Measurements from ENCODE around the gene GALM. TPM values are rescaled to one million over a fixed set of nuclear protein-coding genes. Genes with fewer than 3 reads are reported as not detected.

The GALM gene
- total and polyA plus RNA-seq, 4 donors: 20.5 to 32.8 (median 26.1) TPM

DNA sequence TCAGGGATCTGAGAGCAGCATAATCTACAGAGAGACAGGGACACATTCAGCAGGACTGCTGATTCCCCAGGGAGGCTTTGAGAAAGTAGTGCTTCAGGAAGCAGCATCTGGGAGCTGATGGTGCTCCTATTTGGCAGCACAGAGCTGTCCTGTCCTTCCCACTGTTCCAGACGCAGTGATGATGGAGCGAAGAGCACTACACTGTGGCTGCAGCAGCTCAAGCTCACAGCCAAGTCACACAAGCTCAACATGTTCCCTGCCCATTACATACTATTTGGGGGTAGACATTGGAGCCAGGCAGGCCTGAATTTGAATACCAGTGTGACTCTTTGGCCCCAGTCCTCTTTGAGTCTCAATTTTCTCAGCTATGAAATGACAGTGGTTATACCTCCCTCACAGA, 15.2 kb upstream of the GALM start:
- Histone ChIP-seq H3K9ac (ENCODE audit: low read depth in 1 of 2, low read length in 2 of 2) (no peak overlapping the region), H3K36me3 (ENCODE audit: control insufficient read depth in 4 of 4, insufficient read depth in 3 of 4, low read depth in 1 of 4, low read length in 3 of 4) (no peaks in the 10 kb centered on the region), H3K4me1 (ENCODE audit: control insufficient read depth in 4 of 4, insufficient read depth in 4 of 4, low read length in 3 of 4) (no peaks in the 10 kb centered on the region), H3K4me3 (ENCODE audit: low read depth in 1 of 3, low read length in 3 of 3) (no peak overlapping the region), H3K9me3 (ENCODE audit: control insufficient read depth in 4 of 4, low read length in 3 of 4) (no peaks in the 10 kb centered on the region), H3K27me3 (ENCODE audit: control insufficient read depth in 4 of 4, insufficient read depth in 4 of 4, low read length in 3 of 4) (no peaks in the 10 kb centered on the region), H3K27ac (ENCODE audit: low read depth in 1 of 2, low read length in 2 of 2) (no peak overlapping the region)
- WGBS: 98% methylated on average over 2 of the region's 2 CpGs
- TF ChIP-seq HNF4A (conservative IDR thresholded peaks at IDR 0.05) (no peak), FOXA1 (IDR thresholded peaks at IDR 0.05) (no peak), HNF4G (IDR thresholded peaks at IDR 0.05) (no peak), SP1 (IDR thresholded peaks at IDR 0.05) (no peak), NR2F2 (IDR thresholded peaks at IDR 0.05) (no peak), FOXA2 (IDR thresholded peaks at IDR 0.05) (no peak)
- TF ChIP-seq, protein P1, sequence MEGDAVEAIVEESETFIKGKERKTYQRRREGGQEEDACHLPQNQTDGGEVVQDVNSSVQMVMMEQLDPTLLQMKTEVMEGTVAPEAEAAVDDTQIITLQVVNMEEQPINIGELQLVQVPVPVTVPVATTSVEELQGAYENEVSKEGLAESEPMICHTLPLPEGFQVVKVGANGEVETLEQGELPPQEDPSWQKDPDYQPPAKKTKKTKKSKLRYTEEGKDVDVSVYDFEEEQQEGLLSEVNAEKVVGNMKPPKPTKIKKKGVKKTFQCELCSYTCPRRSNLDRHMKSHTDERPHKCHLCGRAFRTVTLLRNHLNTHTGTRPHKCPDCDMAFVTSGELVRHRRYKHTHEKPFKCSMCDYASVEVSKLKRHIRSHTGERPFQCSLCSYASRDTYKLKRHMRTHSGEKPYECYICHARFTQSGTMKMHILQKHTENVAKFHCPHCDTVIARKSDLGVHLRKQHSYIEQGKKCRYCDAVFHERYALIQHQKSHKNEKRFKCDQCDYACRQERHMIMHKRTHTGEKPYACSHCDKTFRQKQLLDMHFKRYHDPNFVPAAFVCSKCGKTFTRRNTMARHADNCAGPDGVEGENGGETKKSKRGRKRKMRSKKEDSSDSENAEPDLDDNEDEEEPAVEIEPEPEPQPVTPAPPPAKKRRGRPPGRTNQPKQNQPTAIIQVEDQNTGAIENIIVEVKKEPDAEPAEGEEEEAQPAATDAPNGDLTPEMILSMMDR (IDR thresholded peaks at IDR 0.05; ENCODE audit: low read depth, low read length, missing input control): no peak
- TF ChIP-seq, protein P2, sequence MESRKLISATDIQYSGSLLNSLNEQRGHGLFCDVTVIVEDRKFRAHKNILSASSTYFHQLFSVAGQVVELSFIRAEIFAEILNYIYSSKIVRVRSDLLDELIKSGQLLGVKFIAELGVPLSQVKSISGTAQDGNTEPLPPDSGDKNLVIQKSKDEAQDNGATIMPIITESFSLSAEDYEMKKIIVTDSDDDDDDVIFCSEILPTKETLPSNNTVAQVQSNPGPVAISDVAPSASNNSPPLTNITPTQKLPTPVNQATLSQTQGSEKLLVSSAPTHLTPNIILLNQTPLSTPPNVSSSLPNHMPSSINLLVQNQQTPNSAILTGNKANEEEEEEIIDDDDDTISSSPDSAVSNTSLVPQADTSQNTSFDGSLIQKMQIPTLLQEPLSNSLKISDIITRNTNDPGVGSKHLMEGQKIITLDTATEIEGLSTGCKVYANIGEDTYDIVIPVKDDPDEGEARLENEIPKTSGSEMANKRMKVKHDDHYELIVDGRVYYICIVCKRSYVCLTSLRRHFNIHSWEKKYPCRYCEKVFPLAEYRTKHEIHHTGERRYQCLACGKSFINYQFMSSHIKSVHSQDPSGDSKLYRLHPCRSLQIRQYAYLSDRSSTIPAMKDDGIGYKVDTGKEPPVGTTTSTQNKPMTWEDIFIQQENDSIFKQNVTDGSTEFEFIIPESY (IDR thresholded peaks at IDR 0.05): no peak
- TF ChIP-seq, protein P3, sequence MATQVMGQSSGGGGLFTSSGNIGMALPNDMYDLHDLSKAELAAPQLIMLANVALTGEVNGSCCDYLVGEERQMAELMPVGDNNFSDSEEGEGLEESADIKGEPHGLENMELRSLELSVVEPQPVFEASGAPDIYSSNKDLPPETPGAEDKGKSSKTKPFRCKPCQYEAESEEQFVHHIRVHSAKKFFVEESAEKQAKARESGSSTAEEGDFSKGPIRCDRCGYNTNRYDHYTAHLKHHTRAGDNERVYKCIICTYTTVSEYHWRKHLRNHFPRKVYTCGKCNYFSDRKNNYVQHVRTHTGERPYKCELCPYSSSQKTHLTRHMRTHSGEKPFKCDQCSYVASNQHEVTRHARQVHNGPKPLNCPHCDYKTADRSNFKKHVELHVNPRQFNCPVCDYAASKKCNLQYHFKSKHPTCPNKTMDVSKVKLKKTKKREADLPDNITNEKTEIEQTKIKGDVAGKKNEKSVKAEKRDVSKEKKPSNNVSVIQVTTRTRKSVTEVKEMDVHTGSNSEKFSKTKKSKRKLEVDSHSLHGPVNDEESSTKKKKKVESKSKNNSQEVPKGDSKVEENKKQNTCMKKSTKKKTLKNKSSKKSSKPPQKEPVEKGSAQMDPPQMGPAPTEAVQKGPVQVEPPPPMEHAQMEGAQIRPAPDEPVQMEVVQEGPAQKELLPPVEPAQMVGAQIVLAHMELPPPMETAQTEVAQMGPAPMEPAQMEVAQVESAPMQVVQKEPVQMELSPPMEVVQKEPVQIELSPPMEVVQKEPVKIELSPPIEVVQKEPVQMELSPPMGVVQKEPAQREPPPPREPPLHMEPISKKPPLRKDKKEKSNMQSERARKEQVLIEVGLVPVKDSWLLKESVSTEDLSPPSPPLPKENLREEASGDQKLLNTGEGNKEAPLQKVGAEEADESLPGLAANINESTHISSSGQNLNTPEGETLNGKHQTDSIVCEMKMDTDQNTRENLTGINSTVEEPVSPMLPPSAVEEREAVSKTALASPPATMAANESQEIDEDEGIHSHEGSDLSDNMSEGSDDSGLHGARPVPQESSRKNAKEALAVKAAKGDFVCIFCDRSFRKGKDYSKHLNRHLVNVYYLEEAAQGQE (IDR thresholded peaks at IDR 0.05): no peak
- no peak for DNase-seq (ENCODE audit: low spot score)

DNA sequence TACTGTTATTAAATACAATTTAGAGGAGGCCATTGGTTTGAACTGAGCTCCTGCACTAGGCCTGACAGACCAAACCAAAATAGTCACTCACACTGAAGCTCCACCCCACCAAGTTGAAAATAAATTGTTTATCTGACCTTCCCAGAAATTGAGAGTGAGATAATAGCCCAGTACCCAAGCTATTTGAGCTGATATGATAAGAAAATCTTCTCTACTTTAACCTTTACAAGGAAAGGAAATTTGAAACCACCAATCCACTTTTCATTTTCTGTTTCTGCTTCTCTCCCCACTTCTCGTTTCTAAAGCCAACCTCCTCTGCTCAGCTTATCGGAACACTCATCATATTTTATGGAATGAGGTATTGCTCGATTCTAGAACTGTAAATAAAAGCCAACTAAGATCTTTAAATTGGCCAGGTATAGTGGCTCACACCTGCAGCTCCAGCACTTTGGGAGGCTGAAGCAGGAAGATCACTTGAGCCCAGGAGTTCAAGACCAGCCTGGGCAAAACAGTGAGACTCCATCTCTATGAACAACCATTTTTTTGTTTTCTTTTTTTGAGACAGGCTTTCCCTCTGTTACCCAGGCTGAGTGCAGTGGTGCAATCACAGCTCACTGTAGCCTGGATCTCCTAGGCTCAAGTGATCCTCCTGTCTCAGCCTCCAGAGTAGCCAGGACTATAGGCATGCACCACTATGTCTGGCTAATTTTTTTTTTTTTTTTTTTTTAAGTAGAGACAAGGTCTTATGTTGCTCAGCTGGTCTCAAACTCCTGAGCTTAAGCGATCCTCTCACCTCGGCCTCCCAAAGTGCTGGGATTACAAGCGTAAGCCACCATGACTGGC, 13.3 kb upstream of the GALM start:
- H3K4me1 ChIP-seq (ENCODE audit: control insufficient read depth in 4 of 4, insufficient read depth in 4 of 4, low read length in 3 of 4): no peaks in the 10 kb centered on the region
- no peaks in the 10 kb centered on the region for H3K27me3 ChIP-seq (ENCODE audit: control insufficient read depth in 4 of 4, insufficient read depth in 4 of 4, low read length in 3 of 4)
- no peaks in the 10 kb centered on the region for H3K36me3 ChIP-seq (ENCODE audit: control insufficient read depth in 4 of 4, insufficient read depth in 3 of 4, low read depth in 1 of 4, low read length in 3 of 4)
- DNase-seq (ENCODE audit: low spot score): no peak
- H3K4me3 ChIP-seq (ENCODE audit: low read depth in 1 of 3, low read length in 3 of 3): no peak overlapping the region
- WGBS: 82% methylated on average over 6 of the region's 6 CpGs
- H3K9me3 ChIP-seq (ENCODE audit: control insufficient read depth in 4 of 4, low read length in 3 of 4): no peaks in the 10 kb centered on the region
- no peak overlapping the region for H3K9ac ChIP-seq (ENCODE audit: low read depth in 1 of 2, low read length in 2 of 2)
- H3K27ac ChIP-seq (ENCODE audit: low read depth in 1 of 2, low read length in 2 of 2): no peak overlapping the region
- TF ChIP-seq NR2F2 (IDR thresholded peaks at IDR 0.05) (no peak), JUND (IDR thresholded peaks at IDR 0.05) (no peak), GABPA (IDR thresholded peaks at IDR 0.05 in 1 of 2, conservative IDR thresholded peaks at IDR 0.05 in 1 of 2) (no peak), TAF1 (conservative IDR thresholded peaks at IDR 0.05) (no peak), HNF4A (conservative IDR thresholded peaks at IDR 0.05) (no peak)
- TF ChIP-seq, protein P4, sequence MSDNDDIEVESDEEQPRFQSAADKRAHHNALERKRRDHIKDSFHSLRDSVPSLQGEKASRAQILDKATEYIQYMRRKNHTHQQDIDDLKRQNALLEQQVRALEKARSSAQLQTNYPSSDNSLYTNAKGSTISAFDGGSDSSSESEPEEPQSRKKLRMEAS (IDR thresholded peaks at IDR 0.05): no peak
- TF ChIP-seq, protein P1 (IDR thresholded peaks at IDR 0.05; ENCODE audit: low read depth, low read length, missing input control): no peak
- TF ChIP-seq, protein P2 (IDR thresholded peaks at IDR 0.05): no peak

All from liver (tissue), 9 donors.